Measurements from ENCODE around the gene NCKAP5L. TPM values are rescaled to one million over a fixed set of nuclear protein-coding genes. Genes with fewer than 3 reads are reported as not detected.

NCKAP5L gene
- total RNA-seq, 1 donor from 2014 or later, result 34.5 TPM

- DNase-seq (ENCODE audit: low spot score, unreplicated experiment), result no peak
- no peaks in the 10 kb centered on the region for H3K36me3 Mint-ChIP-seq (ENCODE audit: insufficient read depth)
- no peaks in the 10 kb centered on the region for H3K9me3 Mint-ChIP-seq (ENCODE audit: low read depth)
- H3K27ac Mint-ChIP-seq, result peak overlapping the region; percentile 96
- TF ChIP-seq, protein P1, sequence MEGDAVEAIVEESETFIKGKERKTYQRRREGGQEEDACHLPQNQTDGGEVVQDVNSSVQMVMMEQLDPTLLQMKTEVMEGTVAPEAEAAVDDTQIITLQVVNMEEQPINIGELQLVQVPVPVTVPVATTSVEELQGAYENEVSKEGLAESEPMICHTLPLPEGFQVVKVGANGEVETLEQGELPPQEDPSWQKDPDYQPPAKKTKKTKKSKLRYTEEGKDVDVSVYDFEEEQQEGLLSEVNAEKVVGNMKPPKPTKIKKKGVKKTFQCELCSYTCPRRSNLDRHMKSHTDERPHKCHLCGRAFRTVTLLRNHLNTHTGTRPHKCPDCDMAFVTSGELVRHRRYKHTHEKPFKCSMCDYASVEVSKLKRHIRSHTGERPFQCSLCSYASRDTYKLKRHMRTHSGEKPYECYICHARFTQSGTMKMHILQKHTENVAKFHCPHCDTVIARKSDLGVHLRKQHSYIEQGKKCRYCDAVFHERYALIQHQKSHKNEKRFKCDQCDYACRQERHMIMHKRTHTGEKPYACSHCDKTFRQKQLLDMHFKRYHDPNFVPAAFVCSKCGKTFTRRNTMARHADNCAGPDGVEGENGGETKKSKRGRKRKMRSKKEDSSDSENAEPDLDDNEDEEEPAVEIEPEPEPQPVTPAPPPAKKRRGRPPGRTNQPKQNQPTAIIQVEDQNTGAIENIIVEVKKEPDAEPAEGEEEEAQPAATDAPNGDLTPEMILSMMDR (IDR thresholded peaks at IDR 0.05; ENCODE audit: unreplicated experiment), result no peak
- peak overlapping the region; percentile 81 for H3K4me3 Mint-ChIP-seq (ENCODE audit: low read depth)
- peaks cover 26% of the 10 kb centered on the region for H3K27me3 Mint-ChIP-seq
- H3K4me1 Mint-ChIP-seq (ENCODE audit: low read depth), result peaks cover 13% of the 10 kb centered on the region
Observed at GRCh38 chr12:49843411-49843810, 15.2 kb upstream of the NCKAP5L start.

- Mint-ChIP-seq H3K4me1 (ENCODE audit: low read depth) (peaks cover 13% of the 10 kb centered on the region), H3K4me3 (ENCODE audit: low read depth) (peak within 1 kb of the TSS; percentile 81)
Observed at GRCh38 chr12:49842519-49843352, 14.5 kb upstream of the NCKAP5L start, which contains the start of gene BCDIN3D. BCDIN3D (minus strand) TSS chr12:49843106; CDS start chr12:49843087, 19 bp downstream.

GRCh38 chr12:49838973-49839633, 10.9 kb upstream of the NCKAP5L start:
- peaks cover 2% of the 10 kb centered on the region for H3K27me3 Mint-ChIP-seq
- no peak overlapping the region for H3K4me3 Mint-ChIP-seq (ENCODE audit: low read depth)

More at GRCh38 chr12:49842519-49843352, 14.5 kb upstream of the NCKAP5L start, which contains the start of gene BCDIN3D:
- Mint-ChIP-seq H3K27ac (peak within 1 kb of the TSS; percentile 96), H3K36me3 (ENCODE audit: insufficient read depth) (peaks cover 2% of the 10 kb centered on the region), H3K9me3 (ENCODE audit: low read depth) (no peaks in the 10 kb centered on the region), H3K27me3 (peaks cover 22% of the 10 kb centered on the region)
- DNase-seq (ENCODE audit: low spot score, unreplicated experiment), result peak; percentile 71
- TF ChIP-seq, protein P1 (IDR thresholded peaks at IDR 0.05; ENCODE audit: unreplicated experiment), result no peak

GRCh38 chr12:49832836-49833421, 4.7 kb upstream of the NCKAP5L start:
- TF ChIP-seq, protein P1 (IDR thresholded peaks at IDR 0.05; ENCODE audit: unreplicated experiment), result no peak
- H3K4me1 Mint-ChIP-seq (ENCODE audit: low read depth), result peaks cover 12% of the 10 kb centered on the region
- H3K27me3 Mint-ChIP-seq, result no peaks in the 10 kb centered on the region
- no peaks in the 10 kb centered on the region for H3K36me3 Mint-ChIP-seq (ENCODE audit: insufficient read depth)
- H3K4me3 Mint-ChIP-seq (ENCODE audit: low read depth), result no peak overlapping the region
- no peak for DNase-seq (ENCODE audit: low spot score, unreplicated experiment)
- H3K27ac Mint-ChIP-seq, result no peak overlapping the region
- no peaks in the 10 kb centered on the region for H3K9me3 Mint-ChIP-seq (ENCODE audit: low read depth)

More at GRCh38 chr12:49838973-49839633, 10.9 kb upstream of the NCKAP5L start:
- Mint-ChIP-seq H3K27ac (no peak overlapping the region), H3K36me3 (ENCODE audit: insufficient read depth) (peaks cover 2% of the 10 kb centered on the region), H3K4me1 (ENCODE audit: low read depth) (peaks cover 13% of the 10 kb centered on the region), H3K9me3 (ENCODE audit: low read depth) (no peaks in the 10 kb centered on the region)
- DNase-seq (ENCODE audit: low spot score, unreplicated experiment), result no peak
- TF ChIP-seq, protein P1 (IDR thresholded peaks at IDR 0.05; ENCODE audit: unreplicated experiment), result peak; percentile 58

DNA sequence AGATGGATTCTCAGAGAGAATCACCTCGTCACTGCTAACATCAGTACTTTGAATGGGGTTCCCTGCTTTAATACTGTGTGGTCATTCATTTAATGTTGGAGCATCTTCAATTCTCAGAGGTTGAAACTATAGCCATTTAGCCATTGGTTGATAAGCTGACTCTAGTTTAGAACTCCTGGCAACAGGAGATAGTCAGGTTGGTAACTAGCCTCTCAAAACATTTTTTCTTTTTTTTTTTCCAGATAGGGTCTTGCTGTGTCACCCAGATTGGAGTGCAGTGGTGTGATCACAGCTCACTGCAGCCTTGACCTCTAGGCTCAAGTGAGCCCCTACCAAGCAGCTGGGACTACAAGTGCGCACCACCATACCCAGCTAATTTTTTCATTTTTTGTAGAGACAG, 3.5 kb upstream of the NCKAP5L start:
- H3K4me1 Mint-ChIP-seq (ENCODE audit: low read depth), result peaks cover 16% of the 10 kb centered on the region
- H3K4me3 Mint-ChIP-seq (ENCODE audit: low read depth), result no peak overlapping the region
- H3K9me3 Mint-ChIP-seq (ENCODE audit: low read depth), result no peaks in the 10 kb centered on the region
- DNase-seq (ENCODE audit: low spot score, unreplicated experiment), result no peak
- no peaks in the 10 kb centered on the region for H3K27me3 Mint-ChIP-seq
- no peak overlapping the region for H3K27ac Mint-ChIP-seq
- TF ChIP-seq, protein P1 (IDR thresholded peaks at IDR 0.05; ENCODE audit: unreplicated experiment), result no peak
- no peaks in the 10 kb centered on the region for H3K36me3 Mint-ChIP-seq (ENCODE audit: insufficient read depth)

Data from progenitor cell of endocrine pancreas (in vitro differentiated cells).